Activated CD8-positive, alpha-beta memory T cell treated with anti-CD3 and anti-CD28 coated beads for 48 hours (primary cell): ENCODE measurements around the gene ATP6V0E1.
A peak's percentile ranks its signal among the peaks of the same experiment; 100 is the strongest.
"Not testable (repeated sequence)": the region's sequence is repeated elsewhere in the genome, so short reads cannot be mapped to it uniquely, and the experiment has no call there.

Experiments
- DNase-seq, 3 experiments: peaks; one replicate each; pipeline ENCODE4 v3.0.0-alpha.2; 2020; ENCODE audit warnings: low read depth in 2 of 3, low spot score in 2 of 3

Gene ATP6V0E1

DNA sequence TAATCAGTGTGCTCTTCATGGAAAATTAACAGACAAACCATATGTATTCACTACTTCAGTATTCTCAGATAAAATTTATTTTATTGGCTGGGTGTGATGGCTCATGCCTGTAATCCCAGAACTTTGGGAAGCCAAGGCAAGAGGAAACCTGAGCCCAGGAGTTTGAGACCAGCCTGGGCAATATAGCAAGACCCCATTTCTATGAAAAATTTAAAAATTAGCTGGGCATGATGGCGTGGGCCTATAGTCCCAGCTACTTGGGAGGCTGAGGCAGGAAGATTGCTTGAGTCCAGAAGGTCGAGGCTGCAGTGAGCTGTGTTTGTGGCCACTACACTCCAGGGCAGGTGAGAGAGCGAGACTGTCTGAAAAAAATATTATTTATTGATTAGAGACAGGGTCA lies 49.2 kb downstream of the ATP6V0E1 start:
- no peak for DNase-seq

DNA sequence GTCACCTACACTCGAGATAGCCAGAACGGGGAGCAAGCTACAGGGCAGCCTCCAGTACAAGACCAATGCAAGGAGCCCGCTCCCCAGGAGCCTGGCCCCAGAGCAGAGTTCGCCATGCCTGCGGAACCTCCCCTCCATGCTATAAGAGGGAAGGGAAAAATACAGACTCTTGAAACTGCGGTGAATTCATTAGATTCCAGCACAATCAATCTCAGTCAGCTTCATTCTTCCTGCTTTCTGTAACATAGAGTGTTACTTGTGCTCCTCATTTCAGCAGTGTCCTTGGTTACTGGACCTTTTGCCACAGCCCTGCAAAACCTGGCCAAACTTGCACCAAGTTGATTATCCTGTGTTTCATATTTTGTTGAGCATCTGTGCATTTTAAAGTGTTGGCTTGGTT lies 50.4 kb downstream of the ATP6V0E1 start:
- no peak for DNase-seq

DNA sequence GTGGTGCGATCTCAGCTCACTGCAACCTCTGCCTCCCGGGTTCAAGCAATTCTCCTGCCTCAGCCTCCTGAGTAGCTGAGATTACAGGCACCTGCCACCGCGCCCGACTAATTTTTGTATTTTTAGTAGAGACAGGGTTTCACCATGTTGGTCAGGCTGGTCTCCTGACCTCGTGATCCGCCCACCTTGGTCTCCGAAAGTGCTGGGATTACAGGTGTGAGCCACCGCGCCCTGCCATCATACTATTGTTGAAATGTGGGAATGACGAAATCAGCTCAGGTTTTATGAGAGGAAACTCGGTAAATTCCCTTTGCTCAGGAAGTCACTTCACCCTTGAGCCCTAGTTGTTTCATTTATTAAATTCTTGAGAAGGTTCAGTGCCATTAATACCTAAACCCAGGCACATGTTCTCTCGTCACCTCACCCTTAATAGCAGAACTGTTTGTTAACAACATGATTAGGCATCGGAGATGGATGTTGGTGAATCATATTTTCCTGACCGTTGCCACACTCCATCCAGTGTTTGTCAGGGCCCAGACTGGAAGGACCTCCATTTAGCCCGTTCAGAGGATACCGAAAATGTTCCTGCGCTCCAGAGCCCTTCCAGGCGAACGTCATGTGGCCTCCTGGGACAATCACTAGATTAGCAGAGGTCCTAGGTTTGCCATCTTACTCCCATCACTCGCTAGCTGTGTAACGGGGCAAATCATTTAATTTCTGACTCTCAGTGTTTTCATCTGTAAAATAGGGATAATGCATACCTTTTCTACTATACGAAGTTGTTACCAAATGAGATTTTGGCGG lies 52.5 kb downstream of the ATP6V0E1 start:
- no peak for DNase-seq

DNA sequence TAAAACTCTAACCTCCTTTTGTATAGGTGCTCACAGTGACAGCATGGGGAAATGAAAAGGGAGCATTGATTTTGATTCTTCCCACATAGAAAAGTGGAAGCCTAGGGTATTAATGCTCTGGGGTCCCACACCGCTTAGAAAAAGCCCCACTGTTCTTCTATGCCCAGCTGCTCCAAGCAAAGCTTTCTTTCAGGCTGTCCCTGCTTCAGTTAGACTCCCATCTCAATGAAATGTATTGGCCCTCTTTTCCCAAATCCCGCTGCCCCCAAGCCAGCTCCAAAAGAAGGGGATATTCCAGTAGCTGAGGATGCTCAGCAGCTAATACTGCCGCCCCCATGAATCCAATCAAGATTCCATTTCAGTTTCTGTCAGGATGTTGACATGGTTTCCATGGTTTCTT lies 55.6 kb downstream of the ATP6V0E1 start:
- no peak for DNase-seq

DNA sequence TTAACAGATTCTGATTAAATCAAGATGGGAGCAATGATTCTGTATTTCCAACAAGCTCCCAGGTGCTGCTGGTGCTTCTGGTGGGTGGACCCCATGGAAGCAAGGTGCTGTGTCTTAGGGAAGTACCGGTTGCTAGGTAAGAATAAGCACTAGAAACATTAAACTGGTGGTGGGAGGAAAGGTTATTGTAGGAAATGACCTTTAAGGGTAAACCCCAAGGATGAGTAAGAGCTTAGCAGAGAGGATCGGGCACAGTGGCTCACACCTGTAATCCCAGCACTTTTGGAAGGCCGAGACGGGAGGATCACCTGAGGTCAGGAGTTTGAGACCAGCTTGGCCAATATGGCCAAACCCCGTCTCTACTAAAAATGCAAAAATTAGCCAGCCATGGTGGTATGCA lies 56.4 kb downstream of the ATP6V0E1 start:
- DNase-seq = no peak

DNA sequence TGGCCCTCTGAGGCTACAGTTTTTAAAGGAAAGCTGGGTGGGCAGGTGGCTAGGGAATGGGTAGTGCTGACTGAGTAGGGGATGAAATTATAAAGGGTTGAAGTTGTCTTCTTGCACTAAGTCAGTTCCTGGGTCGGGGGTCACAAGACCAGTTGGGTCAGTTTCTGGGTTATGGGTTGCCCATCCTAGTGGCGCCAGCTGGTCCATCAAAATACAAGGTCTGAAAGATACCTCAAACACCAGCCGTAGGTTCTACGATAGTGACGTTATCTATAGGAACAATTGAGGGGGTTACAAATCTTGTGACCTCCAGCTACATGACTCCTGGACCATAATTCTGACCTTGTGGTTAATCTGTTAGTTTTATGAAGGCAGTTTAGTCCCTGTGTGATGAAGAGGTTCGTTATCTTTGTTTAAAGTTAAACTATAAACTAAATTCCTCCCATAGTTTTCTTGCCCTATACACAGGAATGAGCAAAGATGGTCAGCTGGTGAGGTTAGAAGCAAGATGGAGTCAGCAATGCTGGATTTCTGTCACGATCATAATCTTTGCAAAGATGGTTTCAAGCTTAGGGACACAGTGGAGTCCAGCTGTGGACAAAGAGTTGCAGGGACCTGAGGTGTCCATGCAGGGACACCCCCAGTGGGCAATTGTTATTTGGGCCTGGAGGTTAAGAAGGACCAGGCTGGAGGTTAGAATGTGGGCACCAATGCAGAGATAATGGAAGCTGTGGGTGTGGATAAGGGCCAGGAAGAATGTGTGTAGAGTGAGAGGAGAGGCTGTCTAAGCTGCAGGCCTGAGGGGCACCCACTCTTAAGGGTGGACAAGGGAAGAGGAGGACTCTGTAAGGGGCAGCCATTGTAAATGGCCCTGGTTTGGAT lies 58.6 kb downstream of the ATP6V0E1 start:
- no peak for DNase-seq

DNA sequence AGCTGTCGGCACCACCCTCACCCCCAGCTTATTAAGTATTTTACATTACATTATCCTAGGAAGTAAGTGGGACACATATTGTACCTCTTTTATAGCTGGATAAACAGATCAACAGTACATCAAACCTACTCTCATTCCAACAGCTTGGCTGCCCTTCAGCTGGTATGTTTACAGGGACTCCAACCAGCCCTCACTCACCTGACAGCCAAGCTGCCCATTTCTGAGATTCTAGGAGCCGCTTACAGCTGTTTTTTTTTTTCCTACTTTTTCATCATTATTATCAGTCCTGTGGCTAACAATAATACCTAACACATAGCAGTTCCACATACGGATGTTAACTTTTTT lies 59.2 kb downstream of the ATP6V0E1 start:
- no peak for DNase-seq

DNA sequence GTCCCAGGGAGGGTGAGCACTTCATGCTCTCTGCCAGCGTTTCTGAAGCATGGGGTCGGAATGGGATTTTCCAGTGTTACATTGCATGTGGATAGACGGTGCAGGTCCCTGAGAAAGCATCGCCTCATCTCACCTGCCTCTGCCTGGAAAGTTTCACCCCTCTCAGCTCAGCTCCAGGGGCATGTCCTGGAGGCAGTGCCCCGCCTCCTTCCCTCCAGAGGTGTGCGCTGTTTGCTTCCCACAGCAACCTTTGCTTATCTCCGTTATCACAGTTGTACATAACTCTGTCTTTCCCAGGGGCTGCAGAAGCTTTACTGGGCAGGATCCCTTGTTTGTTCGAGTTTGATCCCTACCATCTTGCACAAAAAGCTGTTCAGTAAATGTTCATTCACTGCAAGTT lies 61.9 kb downstream of the ATP6V0E1 start:
- no peak for DNase-seq

DNA sequence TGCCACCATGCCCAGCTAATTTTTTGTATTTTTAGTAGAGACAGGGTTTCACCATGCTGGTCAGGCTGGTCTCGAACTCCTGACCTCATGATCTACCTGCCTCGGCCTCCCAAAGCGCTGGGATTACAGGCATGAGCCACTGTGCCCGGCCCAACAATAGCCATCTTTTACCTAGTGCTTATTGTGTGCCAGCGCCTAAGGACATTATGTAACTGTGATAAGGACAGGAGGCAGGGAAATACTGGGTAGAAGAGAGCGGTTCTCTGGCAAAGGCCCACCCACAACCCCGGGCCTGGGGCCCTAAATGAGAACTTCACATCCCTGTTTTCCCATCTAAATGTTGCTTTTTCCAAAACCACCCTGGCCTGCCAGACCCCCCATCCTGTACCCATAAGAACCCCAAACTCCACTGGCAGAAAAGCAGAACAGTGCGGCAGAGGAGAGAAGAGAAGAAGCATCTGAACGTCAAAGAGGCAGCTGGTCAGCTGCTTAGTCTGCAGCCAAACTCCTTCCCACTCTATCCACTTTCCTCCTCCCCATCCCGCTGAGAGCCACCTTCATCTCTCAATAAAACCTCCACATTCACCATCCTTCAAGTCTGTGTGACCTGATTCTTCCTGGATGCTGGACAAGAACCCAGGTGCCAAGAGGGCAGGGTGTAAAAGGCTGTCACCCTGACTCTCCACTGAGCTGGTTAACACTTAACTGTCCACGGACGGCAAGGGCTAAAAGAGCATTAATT lies 63.7 kb downstream of the ATP6V0E1 start:
- DNase-seq = not testable (repeated sequence)

DNA sequence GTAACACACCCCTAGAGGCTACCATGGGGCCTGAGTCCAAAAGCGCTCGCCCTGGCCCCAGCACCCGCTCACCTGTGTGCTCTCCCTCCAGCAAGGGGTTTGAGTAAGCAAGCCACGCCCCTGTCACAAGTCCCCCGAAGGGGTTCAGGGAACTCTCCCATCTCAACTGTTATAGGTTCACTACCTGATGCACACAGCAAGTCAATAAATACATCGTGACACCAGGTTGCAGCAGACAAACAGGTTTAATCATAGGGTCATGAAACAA lies 64.2 kb downstream of the ATP6V0E1 start:
- no peak for DNase-seq

DNA sequence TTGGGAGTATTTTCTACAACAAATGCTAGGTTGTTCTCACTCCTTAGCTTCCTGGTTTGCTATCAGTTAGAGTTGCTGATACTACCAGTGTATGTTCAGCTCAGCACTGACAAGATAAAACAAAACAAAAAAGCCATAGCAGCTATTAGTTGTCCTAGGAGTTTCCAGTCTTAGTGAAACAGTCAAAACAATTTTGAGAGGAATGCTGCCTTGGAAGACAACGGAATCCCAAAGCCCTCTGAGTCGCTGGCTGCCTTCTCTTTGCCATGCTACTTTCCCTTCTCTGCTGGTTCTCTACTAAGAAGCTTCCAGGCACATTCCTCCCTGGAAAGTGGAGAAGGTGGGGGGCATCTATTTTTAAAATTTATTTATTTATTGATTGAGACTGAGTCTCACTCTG lies 67.2 kb downstream of the ATP6V0E1 start:
- no peak for DNase-seq

DNA sequence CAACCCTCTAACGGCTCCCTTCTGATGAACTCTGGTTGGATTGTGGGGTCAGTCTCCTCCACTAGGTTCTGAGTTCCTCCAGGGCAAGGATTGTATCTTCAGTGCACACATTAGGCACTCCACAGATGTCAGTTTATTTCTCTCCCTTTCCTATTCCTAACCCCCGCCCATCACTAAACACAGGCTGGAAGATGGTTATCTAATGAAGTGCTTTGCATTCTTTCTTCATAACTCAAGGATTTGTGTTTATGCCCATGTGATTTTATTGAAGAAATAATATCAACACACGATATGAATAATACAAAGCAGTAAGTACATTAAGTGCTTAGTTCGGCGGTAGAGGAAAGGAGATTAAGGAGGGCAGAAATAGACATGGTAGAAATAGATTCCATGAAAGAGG lies 68.2 kb downstream of the ATP6V0E1 start:
- DNase-seq = no peak

DNA sequence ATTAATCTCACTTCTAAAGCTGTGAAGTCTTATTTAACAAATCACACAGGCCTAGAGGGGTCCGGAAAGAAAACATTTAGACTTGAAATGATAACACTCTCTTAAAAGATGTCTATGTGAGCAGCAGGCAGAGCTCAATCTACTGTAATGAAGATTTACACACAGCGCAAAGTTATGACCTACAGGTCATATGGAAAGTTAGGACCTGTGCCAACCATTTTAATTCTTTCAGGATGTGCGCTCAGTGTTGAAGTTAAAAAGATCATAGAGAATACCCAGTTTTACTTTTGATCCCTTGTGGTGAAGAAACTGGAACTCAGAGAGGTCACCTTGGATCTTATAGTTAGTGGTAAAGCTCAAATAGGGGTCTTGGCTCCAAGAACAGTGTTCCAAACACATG lies 69.5 kb downstream of the ATP6V0E1 start:
- DNase-seq = no peak

DNA sequence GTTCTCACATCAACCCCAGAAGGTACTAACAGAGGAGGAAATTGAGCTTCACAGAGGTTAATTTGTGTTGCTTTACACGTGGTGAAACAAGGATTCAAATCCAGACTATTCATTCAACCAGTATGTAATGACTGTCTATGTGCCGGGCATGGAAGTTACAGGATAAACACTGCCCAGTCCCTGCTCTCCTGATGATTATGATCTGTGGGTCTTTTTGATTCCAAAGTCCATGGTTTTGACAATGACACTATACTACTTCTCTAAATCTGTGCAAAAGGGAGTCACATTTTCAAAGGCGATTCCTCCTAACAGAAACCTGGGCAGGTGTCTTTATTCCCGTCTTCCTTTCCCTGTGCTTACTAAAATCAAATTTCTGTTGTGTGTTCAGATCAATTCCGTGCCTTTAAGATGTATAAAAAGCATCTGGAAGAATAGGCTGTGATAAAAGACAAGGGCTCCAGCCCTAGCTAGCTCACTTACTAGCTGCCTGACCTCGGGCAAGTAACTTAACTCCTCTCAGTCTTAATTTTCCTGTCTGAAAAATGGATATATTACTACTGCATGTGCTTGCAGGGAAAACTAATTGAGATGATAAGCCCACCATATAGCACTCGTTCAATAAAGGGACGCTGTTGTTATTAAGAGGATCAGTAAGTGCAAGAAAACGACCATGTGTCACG lies 71.6 kb downstream of the ATP6V0E1 start:
- DNase-seq = no peak

DNA sequence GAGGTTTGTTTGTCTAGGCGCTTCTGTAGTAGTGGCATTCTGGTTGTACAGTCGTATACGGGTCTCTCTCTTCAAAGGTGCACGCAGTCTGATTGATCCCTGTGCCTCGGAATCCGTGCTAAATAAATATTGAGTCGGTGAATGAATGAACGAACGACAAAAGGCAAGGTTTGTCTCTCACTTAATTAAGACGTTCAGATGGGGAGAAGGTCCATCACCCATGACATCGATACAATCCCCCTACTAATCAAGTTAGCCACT lies 72.1 kb downstream of the ATP6V0E1 start:
- peak in 1 of 3 experiments; percentile 6 for DNase-seq

DNA sequence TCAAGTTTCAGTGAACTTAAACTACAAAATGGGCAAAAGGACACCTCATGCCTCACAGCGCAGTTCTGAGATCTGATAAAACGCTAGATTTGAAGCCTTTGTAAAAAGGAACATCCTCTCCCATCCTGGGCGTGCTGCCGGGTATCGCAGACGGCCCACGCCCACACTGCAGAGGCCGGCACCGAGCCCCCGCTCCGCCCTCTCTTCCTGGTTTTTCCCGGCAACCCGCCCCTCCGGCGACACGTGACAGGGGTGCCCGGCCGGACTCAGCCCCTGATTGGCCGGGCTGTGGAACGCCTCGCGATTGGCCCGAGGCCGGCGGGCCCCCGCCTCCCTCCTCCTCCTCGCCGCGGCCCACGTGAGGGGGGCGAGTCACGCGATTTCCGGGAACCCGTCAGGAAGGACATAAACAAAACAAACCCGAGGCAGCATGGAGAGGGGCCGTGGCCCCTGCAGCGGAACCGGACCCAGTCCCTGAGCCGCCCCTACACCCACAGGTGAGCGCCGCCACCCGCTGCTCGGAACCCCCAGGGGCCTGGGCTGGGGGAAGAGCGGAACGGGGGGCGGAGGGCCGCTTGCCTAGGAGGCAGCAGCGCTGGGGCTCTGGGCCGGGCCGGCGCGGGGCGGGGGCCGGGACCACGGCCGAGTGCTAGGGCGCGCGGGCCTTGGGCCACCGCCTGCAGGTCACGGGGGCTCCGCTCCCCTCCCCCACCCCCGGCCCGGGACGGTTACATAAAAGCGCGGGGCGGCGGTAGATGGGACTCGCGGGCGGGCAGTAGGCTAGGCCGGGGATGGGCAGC lies 72.6 kb downstream of the ATP6V0E1 start, which contains the start of gene CREBRF:
Gene CREBRF, plus strand, starts transcription at position 370 of the 800 bp plus-strand sequence. CDS start 24,424 bp downstream, outside the sequence.
- peak; percentile 85 to 98 (median 89) for DNase-seq

DNA sequence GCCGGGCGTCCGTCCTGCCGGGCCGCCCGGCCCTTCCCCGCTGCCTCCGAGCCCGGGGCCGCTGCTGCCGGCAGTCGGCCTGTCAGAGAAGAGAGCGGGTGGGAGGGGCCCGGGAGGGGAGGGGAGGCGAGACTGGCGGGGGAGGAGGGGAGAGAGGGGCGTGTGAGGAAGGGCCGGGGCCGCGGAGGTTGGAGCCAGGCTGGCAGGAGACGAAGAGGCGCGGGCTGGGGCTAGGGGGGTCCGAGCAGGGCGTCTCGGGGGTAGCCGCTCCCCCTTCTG lies 73.2 kb downstream of the ATP6V0E1 start:
- no peak for DNase-seq

DNA sequence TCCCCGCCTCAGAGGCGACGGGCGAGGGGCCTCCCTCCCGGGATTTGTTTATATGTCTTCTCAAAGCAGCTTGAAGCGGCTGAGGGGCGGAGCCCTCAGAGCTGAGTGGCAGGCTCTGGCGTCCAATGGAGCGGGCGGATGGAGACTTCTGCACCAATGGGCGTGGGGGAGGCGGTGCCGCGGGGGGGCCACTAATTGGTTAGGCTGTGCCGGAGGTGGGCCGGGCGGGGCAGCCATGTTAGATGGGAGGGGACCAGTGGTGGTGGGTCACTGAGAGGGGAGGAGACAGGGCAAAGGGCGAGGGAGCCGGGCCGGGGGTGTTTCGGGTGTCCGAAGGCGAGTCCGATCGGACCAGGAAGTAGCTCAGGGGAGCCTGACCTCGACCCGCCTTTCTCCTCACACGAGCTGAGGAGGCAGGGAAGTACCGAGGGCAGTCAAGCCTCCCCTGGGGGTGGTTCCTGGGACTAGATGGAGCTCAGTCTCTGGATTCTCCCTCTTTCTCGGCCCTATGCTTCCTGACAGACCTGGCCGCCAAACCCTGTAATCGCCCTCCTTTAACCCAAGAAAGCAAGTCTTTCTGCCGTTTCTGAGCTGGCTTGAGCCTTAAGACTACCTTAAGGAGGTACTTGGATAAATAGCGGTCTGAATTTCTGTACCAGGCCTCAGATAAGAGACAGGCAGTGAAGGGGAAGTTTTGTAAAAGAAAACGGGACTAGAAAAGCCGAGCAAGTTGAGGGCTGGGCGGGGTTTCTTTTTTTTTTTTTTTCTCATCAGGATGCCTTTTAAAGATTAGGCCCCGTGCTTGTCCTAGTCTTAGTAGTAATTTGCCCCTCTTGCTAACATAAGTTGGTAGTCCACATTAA lies 73.7 kb downstream of the ATP6V0E1 start:
- peak; percentile 95 to 97 (median 96) for DNase-seq

DNA sequence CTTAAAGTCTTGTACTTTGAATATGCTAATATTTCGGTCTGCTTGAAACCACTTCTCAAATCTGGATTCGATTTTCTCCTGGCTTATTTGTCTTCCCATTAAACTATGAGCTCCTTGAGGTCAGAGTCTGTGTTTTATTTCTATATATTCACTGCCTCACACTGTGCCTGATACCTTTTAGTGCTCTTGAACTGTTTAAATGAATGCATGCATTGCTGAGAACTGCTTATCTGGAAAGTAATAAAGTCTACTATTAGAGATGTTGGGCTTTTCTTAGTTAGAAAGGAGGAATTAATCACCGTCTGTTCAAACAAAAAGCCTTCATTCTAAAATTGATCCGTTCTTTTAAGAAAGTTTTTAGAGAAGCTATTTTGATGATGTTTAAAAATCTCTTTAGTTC lies 78.6 kb downstream of the ATP6V0E1 start:
- DNase-seq = no peak

DNA sequence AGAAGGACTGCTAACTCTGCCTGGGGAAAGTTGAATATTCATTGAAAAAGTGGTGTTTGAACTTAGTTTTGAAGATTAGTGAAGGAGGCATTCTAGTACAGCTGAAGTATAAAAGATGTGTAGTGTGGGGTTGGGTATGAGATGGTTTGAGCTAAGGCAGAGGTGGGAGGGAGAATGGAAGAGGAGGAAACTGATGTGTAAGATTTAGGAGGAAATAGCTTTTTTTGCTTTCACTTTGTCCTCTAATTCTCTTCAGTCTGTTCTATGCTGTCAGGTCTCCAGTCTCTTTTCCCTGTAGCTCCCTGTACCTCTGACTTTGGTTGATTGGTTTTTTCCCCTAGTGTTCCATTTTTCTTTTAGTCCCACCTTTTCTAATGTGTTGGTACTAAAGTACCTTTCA lies 81.6 kb downstream of the ATP6V0E1 start:
- DNase-seq = no peak
